Suprapubic skin (tissue), 3 donors: ENCODE measurements around the gene KRTAP12-2.

Experiments
- EP300 ChIP-seq: sonication (generic); formaldehyde crosslinking; IDR thresholded peaks from one replicate; pipeline ENCODE4 v1.6.1; 2017; ENCODE audit warnings: antibody characterized with exemption
- TF ChIP-seq, protein P1 (sequence below), 2 donors: fragments of 200-600 bp in 1 of 2; fragments of 450-650 bp in 1 of 2; sonication (generic) in 1 of 2; IDR thresholded peaks; one replicate each; pipeline ENCODE4 v1.5.1; 2016 to 2019; ENCODE audit warnings: antibody characterized with exemption in 2 of 2, mild to moderate bottlenecking in 1 of 2, moderate library complexity in 1 of 2

DNA sequence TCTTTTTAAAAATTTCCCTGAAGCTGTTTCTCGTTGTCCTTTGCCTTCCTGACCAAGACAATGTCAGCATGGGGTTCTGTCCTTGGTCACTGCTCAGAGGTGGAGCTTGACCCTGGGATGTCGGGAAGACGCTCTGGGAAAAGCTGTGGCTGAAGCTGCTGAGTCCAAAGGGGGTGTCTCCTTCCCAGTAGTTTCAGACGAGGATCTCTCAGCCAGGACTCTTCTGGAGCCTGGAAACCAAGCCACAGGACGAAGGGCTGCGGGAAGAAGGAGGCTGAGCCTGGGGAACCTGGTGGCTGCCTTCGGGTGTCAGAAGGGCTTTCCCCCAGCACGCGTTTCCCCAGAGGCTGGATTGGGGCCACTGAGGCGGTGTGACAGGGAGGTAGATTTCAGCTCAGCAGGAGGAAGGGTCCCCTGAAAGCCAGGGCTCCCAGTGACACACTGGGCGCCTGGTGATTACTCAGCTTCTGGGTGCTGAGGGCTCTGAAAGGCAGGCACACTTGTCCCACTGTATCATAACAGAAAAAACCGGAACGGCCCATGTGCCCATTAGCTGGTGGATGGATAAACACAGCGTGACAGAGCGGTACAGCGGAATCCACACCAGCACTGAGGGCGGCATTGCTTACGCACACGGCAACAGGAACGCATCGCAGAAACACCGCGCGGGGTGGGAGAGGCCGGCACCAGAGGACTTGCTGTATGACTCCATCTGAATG, 20.3 kb upstream of the KRTAP12-2 start:
- TF ChIP-seq, protein P1, sequence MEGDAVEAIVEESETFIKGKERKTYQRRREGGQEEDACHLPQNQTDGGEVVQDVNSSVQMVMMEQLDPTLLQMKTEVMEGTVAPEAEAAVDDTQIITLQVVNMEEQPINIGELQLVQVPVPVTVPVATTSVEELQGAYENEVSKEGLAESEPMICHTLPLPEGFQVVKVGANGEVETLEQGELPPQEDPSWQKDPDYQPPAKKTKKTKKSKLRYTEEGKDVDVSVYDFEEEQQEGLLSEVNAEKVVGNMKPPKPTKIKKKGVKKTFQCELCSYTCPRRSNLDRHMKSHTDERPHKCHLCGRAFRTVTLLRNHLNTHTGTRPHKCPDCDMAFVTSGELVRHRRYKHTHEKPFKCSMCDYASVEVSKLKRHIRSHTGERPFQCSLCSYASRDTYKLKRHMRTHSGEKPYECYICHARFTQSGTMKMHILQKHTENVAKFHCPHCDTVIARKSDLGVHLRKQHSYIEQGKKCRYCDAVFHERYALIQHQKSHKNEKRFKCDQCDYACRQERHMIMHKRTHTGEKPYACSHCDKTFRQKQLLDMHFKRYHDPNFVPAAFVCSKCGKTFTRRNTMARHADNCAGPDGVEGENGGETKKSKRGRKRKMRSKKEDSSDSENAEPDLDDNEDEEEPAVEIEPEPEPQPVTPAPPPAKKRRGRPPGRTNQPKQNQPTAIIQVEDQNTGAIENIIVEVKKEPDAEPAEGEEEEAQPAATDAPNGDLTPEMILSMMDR (IDR thresholded peaks at IDR 0.05), result no peak
- TF ChIP-seq EP300, result no peak
